Measurements from ENCODE around the gene SNAI3. TPM values are rescaled to one million over a fixed set of nuclear protein-coding genes. Genes with fewer than 3 reads are reported as not detected.
A peak's percentile ranks its signal among the peaks of the same experiment; 100 is the strongest.

Gene SNAI3
- total RNA-seq: 0.53 TPM

DNA sequence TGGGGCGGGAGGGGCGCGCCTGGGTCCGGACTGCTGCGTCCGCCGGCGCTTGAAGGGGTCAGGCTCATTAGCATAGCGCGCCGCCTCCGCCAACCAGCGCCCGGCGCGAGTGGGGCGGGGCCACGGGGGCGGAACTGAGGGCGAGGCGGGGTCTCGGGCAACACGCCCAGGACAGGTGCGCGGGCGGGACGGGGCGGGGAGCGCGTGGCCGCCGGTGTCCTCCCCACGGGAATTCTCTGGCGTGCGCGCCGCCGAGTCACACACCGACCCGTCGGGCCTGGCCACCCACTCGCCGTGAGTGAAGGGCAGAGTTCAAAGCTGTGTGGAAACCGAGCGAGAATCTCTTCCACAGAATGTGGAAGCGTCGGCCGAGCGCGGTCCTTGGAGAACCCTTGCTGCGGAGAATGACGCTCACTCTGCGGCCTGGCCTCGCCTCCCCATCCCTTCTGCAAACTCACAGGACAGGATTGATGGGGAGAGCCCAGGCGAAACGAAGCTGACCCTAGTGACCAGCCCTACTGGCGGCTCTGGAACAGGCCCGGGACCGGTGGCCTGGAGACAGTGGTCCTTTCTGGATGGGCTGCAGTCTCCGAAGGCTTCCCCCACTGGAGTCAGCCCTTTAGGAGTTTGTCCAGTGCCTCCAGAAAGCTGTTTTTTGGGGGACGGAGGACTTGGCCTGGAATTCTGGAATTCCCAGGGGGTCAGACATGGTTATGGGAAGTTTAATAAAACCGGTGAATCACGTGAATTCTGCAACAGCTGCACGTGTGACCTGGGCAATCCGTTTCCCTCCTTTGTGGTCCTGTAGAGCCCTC lies at the start of gene SNAI3:
Gene SNAI3 (minus strand): TSS at position 69 of the 815 bp plus-strand sequence. CDS start 101 bp downstream, outside the sequence.
- intact Hi-C loops (cut with DNase I): no loop called here
- peak; percentile 84 for DNase-seq (ENCODE audit: low spot score)
- peak; percentile 57 for ATAC-seq

DNA sequence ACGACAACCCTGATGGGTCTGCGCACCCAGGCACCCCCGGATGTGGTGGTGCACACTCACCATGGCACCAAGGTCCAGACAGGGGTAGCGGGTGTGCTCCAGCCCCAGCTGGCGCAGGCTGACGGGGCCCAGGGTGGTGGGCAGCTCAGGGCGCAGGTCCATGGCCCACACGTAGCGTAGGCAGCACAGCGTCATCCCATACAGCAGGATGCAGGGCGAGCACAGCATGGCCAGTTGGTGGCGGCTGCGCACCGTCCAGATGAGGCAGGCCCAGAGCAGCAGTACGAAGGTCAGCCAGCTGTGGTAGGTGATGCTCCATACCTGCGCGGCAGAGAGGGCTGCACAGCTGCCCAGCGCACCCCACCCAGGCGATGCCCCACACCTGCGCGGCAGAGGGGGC lies 49.8 kb upstream of the SNAI3 start:
- intact Hi-C loops (cut with DNase I): no loop called here
- no peak for ATAC-seq

DNA sequence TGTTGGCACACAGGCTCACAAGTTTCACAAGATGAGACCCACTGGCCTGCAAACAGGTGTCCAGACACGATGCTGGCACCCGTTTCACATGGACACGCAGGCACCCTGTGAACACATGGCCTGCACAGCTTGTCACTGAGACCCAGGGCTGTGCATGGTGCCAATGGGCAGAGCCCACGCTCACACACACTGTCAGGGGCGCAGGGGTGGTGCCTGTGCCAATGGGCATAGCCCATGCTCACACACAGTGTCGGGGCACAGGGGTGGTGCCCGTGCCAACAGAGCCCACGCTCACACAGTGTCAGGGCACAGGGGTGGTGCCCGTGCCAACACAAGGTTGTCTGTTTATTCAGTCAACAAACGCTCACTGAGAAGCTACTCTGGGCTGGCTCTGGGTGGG lies 49.3 kb upstream of the SNAI3 start:
- intact Hi-C loops (cut with DNase I): no loop called here
- ATAC-seq (no peak), DNase-seq (ENCODE audit: low spot score) (no peak)

More for the DNA sequence above, 49.8 kb upstream of the SNAI3 start:
- no peak for DNase-seq (ENCODE audit: low spot score)

DNA sequence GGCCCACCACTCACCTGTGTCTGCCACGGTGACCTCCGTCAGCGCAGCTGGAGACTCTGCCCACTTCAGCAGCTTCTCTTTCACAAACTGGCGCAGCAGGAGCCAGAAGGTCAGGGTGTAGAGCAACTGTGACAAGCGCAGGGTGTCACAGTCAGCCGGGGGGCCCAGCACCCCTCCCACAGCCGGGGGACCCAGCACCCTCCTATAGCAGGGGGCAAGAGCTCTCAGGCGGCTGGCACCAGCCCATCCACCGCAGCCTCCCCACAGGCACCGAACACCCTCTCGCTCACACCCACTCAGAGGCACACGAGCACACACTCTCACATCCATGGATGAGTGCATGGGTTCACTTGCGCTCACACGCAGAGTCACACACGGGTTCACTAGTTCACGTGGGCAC lies 48.8 kb upstream of the SNAI3 start:
- no peak for ATAC-seq
- DNase-seq (ENCODE audit: low spot score): no peak
- intact Hi-C loops (cut with DNase I): no loop called here

DNA sequence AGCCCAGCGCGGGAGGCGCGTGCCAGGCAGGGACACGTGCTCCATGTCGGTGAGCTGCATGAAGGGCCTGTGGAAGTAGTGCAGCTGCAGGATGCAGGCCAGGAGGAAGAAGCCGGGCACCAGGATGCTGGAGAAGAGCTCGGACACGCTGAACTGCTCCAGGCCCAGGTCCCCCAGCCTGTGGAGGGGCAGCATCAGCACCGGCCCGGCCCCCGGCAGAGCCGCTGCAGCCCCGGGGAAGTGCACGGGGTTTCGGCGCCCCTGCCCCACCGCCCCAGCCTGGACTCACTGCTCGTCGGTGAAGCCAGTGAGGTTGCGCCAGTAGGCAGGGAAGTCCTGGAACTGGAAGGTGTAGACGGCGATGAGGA lies 48.0 kb upstream of the SNAI3 start:
- ATAC-seq (no peak), DNase-seq (ENCODE audit: low spot score) (no peak)
- intact Hi-C loops (cut with DNase I): no loop called here

DNA sequence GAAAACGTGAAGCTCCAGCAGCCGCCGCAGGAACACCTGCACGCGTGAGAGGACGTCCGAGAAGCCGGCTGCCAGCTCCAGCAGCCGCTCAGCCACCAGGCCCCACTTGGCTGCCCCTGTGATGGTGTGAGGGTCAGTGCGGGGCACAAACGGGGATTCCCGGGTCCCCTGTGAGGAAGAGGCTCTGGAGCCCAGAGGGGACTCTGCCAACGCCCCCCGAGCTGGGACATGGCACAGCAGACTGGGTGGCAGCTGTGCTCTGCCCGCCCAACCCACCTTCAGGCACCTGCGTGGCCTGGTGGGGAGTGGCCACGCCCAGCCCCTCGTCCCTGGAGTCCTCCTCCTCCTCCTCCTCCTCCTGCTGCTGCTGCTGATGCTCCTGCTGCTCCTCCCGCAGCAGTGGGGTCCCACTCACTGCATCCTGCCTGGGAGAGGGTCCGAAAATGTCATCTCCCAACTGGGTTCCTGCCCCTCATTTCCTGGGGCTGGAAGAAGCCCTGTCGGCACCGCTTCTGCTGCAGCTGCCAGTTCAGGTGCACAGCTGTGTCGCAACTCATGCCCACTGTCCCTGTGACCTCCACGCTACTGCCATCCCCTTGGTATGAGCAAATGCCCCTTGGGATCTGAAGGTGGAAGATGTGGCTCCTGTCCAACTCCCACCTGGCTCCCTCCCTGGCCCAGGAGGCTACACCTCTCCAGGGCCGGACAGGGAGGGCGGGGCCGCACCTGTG lies 47.5 kb upstream of the SNAI3 start:
- ATAC-seq (no peak), DNase-seq (ENCODE audit: low spot score) (no peak)
- intact Hi-C loops (cut with DNase I): no loop called here

DNA sequence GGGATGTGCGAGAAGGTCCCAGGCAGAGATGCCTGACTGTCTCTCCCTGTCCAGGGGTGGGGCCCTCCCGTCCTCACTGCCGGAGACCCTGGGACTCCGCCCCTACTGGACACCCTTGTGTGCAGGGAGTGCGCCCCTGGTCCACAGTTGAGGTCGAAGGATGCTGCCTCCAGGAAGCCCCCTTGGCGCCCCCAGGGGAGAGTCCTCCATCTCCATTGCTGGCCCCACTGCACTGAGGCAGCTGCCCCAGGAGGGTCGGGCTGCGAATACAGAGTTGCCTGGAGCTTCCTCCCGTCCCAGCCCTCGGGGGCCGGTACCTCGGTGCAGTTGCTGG lies 46.6 kb upstream of the SNAI3 start:
- intact Hi-C loops (cut with DNase I): no loop called here
- no peak for DNase-seq (ENCODE audit: low spot score)
- ATAC-seq: no peak

DNA sequence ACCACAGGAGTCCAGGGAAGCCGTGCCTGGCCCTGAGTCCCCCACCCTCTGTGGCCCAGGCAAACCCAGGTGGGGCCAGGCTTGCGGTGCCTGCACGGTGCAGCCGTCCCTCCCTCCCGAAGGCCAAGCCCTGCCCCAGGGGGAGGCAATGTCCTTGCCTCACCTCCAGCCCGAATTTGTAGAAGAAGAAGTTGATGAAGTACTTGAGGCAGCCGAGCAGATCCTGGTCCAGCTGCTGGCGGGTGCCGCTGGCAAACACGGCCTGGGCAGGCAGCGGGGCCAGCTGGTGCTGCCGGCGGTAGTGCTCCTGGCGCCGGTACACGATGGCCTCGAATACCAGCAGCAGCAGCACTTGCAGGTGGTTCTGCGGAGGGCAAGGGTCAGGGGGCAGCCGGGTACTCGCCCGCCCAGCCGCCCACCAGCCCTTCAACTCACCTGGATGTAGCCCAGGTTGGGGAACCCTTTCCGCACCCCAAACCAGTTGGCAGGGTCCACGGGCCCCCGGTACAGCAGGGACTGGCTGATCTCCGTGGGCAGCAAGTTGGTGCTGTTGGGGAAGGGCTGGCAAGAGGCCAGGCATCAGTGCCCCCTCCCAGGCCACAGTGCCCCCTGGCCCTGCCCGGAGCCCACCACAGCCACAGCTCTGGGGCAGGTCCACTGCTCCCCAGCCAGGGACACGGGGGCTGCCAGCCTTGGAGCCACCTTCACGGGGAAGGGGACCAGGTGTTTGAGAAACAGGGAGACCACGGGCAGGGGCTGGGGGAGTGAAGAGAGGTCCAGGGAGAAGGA lies 46.1 kb upstream of the SNAI3 start:
- intact Hi-C loops (cut with DNase I): no loop called here
- no peak for ATAC-seq
- no peak for DNase-seq (ENCODE audit: low spot score)

DNA sequence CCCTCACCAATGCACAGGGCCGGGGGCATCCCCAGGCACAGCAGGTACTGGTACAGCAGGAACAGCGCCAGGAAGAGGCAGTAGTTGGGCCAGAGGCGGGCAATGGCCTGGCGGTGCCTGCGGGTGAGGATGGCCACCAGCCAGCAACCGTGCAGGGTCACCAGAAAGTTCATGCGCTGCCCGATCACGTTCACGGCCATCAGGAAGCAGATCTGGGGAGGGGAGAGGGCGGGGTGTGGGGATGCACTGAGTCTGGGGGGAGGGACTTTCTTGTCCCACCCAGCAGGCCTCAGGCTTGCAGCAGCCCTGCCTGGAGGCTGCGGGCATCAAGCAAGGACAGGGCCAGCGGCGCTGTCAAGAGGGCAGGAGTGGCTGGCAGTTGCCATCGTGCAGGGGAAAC lies 45.4 kb upstream of the SNAI3 start:
- intact Hi-C loops (cut with DNase I): no loop called here
- ATAC-seq (no peak), DNase-seq (ENCODE audit: low spot score) (no peak)

DNA sequence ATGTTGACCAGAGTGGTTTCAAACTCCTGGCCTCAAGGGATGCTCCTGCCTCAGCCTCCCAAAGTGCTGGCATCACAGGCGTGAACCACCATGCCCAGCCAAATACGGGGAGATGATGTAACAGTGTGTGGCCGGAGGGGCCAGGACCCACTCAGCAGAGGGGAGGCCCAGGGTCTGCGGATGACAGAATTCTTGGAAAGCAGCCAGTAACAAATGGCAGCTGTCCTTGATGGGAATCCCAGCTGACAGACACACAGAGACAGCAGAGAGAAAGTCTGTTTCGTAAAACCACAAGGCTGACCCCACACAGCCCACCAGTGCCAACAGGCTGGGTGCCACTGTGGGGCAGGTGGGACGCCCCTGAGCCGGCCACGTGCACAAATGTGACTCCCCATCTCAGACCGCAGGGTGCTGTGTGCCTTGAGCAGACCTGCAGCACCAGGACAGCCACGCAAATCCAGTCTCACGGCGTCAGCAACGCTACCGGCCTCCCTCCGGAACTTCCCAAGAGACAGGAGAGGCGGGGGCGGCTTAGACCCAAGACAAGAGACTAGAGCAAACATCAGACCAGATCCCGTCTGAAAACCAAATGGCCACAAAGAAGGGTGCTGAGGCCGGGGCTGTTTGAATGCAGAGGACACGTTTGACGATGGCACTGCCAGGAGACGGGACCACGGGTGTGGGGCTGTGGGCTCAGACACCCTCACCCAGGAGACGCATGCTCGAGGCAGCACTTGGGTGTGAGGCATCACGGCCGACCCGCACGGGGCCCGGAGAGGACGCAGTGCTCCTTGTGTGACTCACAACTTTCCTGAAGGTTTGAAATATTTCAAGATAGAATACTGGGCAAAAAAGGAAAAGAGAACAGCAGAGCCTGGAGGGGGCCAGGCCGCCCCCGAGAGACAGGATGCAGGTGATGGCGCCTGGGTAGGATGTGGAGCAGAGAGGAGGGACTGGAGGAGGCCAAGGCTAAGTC lies 44.6 kb upstream of the SNAI3 start:
- intact Hi-C loops (cut with DNase I): no loop called here
- ATAC-seq: no peak
- DNase-seq (ENCODE audit: low spot score): no peak

DNA sequence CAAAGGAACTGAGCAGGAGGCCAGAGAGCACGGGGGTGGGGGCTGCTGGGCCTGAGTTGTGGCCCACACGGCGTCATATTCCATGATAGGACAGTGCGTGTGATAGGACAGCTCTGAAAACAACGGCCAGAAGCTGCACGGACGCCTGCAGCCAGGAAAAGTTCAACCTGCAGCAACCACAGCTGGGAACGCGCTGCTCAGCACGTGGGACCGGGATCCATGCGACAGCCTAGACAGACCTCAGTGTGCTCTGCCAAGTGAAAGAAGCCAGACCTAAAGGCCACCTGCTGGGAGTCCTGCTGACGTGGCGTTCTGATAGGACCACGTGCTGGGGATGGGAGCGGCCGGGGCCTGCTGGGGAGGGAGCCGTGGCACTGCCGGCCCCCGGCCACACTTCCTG lies 41.6 kb upstream of the SNAI3 start:
- DNase-seq (ENCODE audit: low spot score): no peak
- no peak for ATAC-seq
- intact Hi-C loops (cut with DNase I): no loop called here

DNA sequence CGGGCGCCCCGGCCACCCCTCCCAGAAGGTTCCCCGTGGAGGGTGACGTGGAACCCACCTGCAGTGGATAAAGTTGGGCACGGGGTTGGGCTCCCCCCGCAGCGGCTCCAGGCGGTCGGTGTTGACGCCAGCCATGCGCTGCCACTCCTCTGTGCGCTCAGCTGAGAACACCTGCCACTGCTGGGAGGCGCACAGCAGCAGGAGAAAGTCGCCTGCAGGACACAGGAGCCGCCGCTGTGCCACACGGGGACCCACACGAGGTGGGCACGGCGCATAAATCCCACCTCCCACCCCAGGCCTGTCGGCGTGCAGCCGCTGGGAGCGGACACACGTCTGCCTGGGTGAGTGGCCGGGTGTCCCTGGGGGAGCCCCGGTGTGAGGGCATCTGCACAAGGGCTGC lies 40.7 kb upstream of the SNAI3 start:
- ATAC-seq: no peak

DNA sequence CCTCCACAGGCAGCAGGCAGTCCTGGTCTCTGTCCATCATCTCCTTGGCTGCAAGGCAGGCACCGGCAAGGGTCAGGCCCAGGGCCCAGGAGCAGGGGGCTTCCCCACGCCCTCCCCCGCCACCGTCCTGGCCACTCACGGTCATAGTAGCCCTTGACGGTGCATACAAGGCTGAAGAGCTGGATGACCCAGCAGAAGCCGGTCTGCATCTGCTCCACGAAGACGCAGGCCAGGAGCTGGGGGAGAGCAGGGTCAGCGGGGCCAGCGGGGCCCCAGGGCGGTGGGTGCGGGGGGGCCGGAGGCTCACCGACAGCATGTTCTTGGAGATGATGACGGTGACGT lies 40.1 kb upstream of the SNAI3 start:
- ATAC-seq: no peak
- DNase-seq (ENCODE audit: low spot score): no peak
- intact Hi-C loops (cut with DNase I): no loop called here

More for the DNA sequence above, 40.7 kb upstream of the SNAI3 start:
- intact Hi-C loops (cut with DNase I): no loop called here
- no peak for DNase-seq (ENCODE audit: low spot score)

DNA sequence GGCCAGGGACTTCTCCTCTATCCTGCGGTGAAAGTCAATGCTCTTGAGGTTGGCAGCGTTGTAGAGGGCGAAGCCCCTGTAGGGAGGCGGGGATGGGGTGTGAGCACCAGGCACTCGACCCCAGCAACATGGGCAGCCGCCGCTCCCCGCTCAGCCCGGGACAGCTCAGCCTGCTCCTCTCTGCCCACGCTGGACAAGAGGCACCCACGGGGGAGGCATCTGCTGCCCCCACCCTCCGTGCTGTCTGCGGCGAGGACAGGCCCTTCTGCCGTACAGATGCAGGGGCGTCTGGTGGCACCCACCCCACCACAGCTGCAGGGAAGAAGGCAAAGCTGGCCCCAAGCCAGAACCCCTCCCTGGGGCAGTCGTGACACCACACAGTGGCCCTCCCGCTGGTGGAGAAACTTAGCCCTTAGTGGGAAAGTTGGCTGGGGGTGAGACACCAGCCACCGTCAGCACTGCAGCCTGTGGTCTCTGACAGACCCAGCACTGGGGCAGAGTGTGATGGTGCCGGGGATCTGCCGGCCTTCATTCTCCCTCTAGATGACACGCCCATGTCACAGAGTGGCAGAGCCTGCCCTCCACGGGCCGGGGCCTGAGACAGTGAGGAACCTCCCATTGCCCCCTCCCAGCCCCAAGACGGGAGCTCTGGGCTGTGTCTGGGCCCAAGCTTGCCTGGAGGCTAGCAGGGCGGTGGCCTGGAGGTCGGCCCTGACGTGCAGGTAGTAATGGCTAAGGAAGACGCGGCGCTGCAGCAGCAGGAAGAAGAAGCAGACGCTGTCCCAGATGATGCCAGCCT lies 39.5 kb upstream of the SNAI3 start:
- intact Hi-C loops (cut with DNase I): no loop called here
- DNase-seq (ENCODE audit: low spot score) (no peak), ATAC-seq (no peak)

DNA sequence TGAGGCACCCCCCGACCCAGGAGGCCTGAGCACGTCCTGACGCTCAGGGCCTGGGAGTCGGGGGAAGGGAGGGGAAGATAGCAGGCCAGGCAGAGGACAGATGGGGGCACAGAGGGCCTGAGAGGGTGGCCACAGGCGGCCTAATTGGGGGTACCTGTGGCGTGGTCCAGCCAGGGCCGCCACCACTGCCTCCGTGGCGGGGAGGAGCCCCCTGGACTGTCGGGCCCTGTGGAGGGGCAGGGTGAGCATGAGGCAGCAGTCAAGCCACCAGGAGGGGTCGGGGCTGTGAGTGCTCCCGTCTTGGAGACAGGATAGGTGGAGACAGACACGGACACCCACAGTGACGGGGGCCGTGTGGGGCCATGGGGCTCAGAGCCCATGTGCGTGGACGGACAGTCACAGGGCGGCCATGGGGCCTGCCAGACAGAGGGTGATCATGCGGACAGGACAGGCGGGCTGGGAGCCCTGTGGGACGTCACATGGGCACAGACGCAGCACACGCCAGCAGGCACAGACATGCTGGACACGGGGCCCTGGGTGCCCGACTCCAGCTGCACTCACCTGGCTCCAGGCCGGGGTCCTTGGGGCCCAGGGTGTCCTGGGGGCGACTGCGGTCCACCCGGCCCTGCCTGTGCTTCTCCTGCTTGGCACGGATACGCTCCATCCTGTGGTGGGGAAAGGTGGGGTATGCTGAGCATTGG lies 38.7 kb upstream of the SNAI3 start:
- intact Hi-C loops (cut with DNase I): loop anchor here (5.0 kb wide), 1 partner anchor 1828 kb away; no protein-coding TSS in a partner anchor
- ATAC-seq: no peak
- no peak for DNase-seq (ENCODE audit: low spot score)

DNA sequence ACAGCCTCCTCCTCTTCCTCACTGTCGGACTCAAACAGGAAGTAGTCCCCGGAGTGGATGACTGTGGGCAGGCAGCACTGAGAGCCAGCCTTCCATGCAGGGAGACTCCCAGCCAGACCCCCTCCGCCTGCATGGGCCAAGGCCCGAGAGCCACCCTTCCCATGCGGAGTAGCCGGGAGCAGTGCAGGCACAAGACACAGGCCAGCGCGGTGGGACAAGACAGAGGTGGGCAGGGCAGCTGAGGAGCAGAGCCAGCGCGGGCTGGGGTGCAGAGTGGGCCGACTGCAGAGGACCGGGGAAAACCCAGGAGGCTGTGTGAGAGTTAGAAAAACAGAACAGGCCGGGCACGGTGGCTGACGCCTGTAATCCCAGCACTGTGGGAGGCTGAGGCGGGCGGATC lies 37.6 kb upstream of the SNAI3 start:
- intact Hi-C loops (cut with DNase I): loop anchor here (5.0 kb wide), 1 partner anchor 1827 kb away; no protein-coding TSS in a partner anchor
- DNase-seq (ENCODE audit: low spot score) (no peak), ATAC-seq (no peak)

DNA sequence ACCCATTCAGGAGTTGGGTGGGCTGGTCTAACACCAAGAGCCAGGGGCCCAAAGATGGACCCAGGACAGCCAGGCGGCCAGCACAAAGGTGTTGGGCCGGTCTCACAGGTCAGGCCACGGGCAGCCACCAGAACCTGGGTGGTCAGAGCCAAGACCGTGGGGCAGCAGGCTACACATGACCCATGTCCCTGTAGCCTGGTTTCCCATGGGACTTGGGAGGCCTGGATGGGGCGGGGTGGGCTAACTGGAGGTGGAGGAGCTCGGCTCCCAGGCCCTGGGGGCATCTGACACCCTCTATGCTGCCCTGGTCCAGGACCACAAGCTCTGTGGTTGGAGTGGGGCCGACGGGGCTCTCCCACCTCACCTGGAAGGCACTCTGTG lies 37.2 kb upstream of the SNAI3 start:
- no peak for DNase-seq (ENCODE audit: low spot score)
- no peak for ATAC-seq
- intact Hi-C loops (cut with DNase I): loop anchor here (5.0 kb wide), 1 partner anchor 1826 kb away; no protein-coding TSS in a partner anchor
